ENCODE measurements around the gene FOXO4.

The FOXO4 gene

GRCh38 chrX:71106427-71106826 lies 10.8 kb downstream of the FOXO4 start, which contains the start of gene CXorf65:
TSS of gene CXorf65 (minus strand) at chrX:71106740. CDS start at chrX:71106556, 184 bp downstream.
- no peak within 1 kb of the TSS for H3K4me3 ChIP-seq (ENCODE audit: low read length)
- TF ChIP-seq, protein P1, sequence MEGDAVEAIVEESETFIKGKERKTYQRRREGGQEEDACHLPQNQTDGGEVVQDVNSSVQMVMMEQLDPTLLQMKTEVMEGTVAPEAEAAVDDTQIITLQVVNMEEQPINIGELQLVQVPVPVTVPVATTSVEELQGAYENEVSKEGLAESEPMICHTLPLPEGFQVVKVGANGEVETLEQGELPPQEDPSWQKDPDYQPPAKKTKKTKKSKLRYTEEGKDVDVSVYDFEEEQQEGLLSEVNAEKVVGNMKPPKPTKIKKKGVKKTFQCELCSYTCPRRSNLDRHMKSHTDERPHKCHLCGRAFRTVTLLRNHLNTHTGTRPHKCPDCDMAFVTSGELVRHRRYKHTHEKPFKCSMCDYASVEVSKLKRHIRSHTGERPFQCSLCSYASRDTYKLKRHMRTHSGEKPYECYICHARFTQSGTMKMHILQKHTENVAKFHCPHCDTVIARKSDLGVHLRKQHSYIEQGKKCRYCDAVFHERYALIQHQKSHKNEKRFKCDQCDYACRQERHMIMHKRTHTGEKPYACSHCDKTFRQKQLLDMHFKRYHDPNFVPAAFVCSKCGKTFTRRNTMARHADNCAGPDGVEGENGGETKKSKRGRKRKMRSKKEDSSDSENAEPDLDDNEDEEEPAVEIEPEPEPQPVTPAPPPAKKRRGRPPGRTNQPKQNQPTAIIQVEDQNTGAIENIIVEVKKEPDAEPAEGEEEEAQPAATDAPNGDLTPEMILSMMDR (conservative IDR thresholded peaks at IDR 0.05; ENCODE audit: low read depth, low read length) = no peak

GRCh38 chrX:71107245-71107644 lies 11.6 kb downstream of the FOXO4 start:
- TF ChIP-seq, protein P1 (conservative IDR thresholded peaks at IDR 0.05; ENCODE audit: low read depth, low read length) = no peak
- no peak overlapping the region for H3K4me3 ChIP-seq (ENCODE audit: low read length)
- no peak for DNase-seq (ENCODE audit: low read depth)

More at GRCh38 chrX:71106427-71106826, 10.8 kb downstream of the FOXO4 start, which contains the start of gene CXorf65:
- DNase-seq (ENCODE audit: low read depth) = no peak

DNA sequence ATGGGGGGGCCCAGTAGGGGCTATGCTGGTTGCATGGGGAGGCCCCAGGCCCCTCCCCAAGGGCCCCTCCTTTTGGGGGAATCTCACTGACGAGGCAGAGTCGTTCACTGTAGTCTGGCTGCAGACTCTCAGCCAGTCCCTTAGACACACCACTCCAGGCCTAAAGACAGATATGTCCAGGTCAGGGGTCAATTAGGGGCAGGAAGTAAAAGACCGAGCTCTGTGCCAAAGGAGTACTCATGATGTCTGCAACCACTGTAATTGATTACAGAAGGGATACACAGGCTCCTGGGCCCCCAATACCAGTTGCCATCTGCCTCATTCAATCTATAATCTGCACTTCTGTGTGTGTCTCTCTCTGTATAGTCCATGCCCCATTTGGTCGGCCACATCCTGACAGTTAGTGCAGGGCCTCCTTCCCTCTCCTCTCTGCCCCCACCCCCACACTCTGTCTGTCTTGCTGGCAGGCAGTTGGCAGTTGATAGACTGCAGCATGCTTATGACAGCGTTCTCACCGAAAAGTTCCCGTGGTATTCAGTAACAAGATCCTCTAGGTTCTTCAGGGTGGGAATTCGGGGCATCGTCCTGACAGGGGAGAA lies 12.2 kb downstream of the FOXO4 start:
- no peak overlapping the region for H3K4me3 ChIP-seq (ENCODE audit: low read length)
- no peak for DNase-seq (ENCODE audit: low read depth)
- TF ChIP-seq, protein P1 (conservative IDR thresholded peaks at IDR 0.05; ENCODE audit: low read depth, low read length) = no peak

- H3K4me3 ChIP-seq (ENCODE audit: low read length) = no peak overlapping the region
- no peak for DNase-seq (ENCODE audit: low read depth)
These were observed 13.4 kb downstream of the FOXO4 start for GRCh38 chrX:71109051-71109450.

DNA sequence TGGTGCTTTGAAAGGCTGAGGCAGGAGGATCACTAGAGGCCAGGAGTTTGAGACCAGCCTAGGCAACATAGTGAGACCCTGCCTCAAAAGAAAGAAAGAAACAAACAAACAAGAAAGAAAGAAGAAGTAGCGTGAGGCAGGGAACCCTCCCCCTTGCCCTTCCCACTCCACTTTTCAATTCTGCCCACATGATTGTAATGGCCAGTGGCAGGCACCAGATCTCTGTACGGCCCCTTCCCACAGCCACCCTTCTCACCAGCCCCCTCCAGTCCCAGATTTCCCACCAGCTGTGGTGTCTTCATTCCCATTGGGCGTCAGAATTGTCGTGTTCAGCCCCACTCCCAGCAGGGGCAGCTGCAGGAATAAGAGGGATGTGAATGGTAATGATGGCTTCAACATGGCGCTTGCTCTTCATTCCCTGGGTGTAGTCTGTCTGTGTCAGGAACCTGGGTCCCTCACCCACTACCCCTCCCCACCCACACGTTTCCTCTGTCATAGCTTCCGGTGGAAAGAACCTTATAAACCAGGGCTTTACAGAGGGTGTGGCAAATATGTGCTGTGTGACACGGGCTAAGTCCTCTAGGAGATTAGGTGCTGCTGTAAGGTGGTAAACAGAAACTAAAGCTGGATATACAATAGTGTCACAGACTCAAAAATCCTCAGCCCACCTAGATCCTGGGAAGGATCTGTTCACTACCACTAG lies 15.6 kb downstream of the FOXO4 start, which contains the start of gene IL2RG:
TSS of gene IL2RG (minus strand) at position 437 of the 703 bp plus-strand sequence. CDS start at position 399, 38 bp downstream.
- TF ChIP-seq, protein P1 (conservative IDR thresholded peaks at IDR 0.05; ENCODE audit: low read depth, low read length) = no peak
- no peak within 1 kb of the TSS for H3K4me3 ChIP-seq (ENCODE audit: low read length)
- no peak for DNase-seq (ENCODE audit: low read depth)

More at GRCh38 chrX:71109051-71109450, 13.4 kb downstream of the FOXO4 start:
- TF ChIP-seq, protein P1 (conservative IDR thresholded peaks at IDR 0.05; ENCODE audit: low read depth, low read length) = no peak

- TF ChIP-seq, protein P1 (conservative IDR thresholded peaks at IDR 0.05; ENCODE audit: low read depth, low read length) = no peak
- DNase-seq (ENCODE audit: low read depth) = no peak
- H3K4me3 ChIP-seq (ENCODE audit: low read length) = no peak overlapping the region
These were observed 16.3 kb downstream of the FOXO4 start for GRCh38 chrX:71111921-71112431.

Measured in retinal pigment epithelial cell (primary cell).